Measurements from ENCODE around the gene DENR. TPM values are rescaled to one million over a fixed set of nuclear protein-coding genes. Genes with fewer than 3 reads are reported as not detected.

The DENR gene
- total RNA-seq, 1 donor from 2014 or later = 18.2 TPM

- Histone ChIP-seq H3K4me1 (peaks cover 17% of the 10 kb centered on the region), H3K4me3 (no peak overlapping the region), H3K36me3 (no peaks in the 10 kb centered on the region), H3K27me3 (no peaks in the 10 kb centered on the region), H3K27ac (peak overlapping the region; percentile 37), H3K9me3 (no peaks in the 10 kb centered on the region)
- intact Hi-C loops (cut with DNase I) = no loop called here
- TF ChIP-seq POLR2A (IDR thresholded peaks at IDR 0.05) = no peak
- TF ChIP-seq POLR2AphosphoS5 (IDR thresholded peaks at IDR 0.05; ENCODE audit: insufficient read depth in 1 of 2, low read depth in 1 of 2) = peak in 1 of 2 donors; percentile 42
- TF ChIP-seq, protein P1, sequence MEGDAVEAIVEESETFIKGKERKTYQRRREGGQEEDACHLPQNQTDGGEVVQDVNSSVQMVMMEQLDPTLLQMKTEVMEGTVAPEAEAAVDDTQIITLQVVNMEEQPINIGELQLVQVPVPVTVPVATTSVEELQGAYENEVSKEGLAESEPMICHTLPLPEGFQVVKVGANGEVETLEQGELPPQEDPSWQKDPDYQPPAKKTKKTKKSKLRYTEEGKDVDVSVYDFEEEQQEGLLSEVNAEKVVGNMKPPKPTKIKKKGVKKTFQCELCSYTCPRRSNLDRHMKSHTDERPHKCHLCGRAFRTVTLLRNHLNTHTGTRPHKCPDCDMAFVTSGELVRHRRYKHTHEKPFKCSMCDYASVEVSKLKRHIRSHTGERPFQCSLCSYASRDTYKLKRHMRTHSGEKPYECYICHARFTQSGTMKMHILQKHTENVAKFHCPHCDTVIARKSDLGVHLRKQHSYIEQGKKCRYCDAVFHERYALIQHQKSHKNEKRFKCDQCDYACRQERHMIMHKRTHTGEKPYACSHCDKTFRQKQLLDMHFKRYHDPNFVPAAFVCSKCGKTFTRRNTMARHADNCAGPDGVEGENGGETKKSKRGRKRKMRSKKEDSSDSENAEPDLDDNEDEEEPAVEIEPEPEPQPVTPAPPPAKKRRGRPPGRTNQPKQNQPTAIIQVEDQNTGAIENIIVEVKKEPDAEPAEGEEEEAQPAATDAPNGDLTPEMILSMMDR (IDR thresholded peaks at IDR 0.05) = no peak
- no peak for DNase-seq (ENCODE audit: extremely low spot score in 2 of 2)
These were observed 31.5 kb upstream of the DENR start for GRCh38 chr12:122721057-122721545.

GRCh38 chr12:122722387-122722786 is 30.2 kb upstream of the DENR start:
- TF ChIP-seq POLR2AphosphoS5 (IDR thresholded peaks at IDR 0.05; ENCODE audit: insufficient read depth in 1 of 2, low read depth in 1 of 2) = no peak
- TF ChIP-seq POLR2A (IDR thresholded peaks at IDR 0.05) = no peak
- Histone ChIP-seq H3K4me1 (peaks cover 20% of the 10 kb centered on the region), H3K27me3 (no peaks in the 10 kb centered on the region), H3K27ac (no peak overlapping the region), H3K4me3 (no peak overlapping the region), H3K9me3 (no peaks in the 10 kb centered on the region), H3K36me3 (no peaks in the 10 kb centered on the region)
- no peak for DNase-seq (ENCODE audit: extremely low spot score in 2 of 2)
- intact Hi-C loops (cut with DNase I) = no loop called here

DNA sequence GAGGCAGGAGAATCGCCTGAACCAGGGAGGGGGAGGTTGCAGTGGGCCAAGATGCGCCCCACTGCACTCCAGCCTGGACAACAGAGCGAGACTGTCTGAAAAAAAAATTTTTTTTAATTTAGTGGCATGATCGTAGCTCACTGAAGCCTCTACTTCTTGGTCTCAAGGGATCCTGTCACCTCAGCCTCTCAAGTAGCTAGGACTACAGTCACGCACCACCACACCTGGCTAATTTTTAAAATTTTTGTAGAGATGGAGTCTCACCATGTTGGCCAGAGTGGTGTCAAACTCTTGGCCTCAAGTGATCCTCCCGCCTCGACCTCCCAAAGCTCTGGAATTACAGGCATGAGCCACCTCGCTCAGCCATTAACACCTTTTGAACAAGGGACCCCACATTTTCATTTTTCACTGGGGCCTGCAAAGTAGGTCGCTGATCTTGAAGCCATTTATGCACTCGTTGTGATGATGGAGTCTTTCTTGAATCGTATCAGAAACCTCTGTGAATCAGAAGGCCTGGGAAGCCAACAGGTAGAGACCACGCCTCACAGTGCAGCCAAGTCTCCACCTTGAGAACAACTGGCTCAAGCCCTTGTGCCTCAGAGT is 27.9 kb upstream of the DENR start:
- H3K27ac ChIP-seq = no peak overlapping the region
- peaks cover 20% of the 10 kb centered on the region for H3K4me1 ChIP-seq
- H3K9me3 ChIP-seq = no peaks in the 10 kb centered on the region
- TF ChIP-seq POLR2AphosphoS5 (IDR thresholded peaks at IDR 0.05; ENCODE audit: insufficient read depth in 1 of 2, low read depth in 1 of 2) (no peak), POLR2A (IDR thresholded peaks at IDR 0.05) (no peak)
- TF ChIP-seq, protein P1 (IDR thresholded peaks at IDR 0.05) = no peak
- no peaks in the 10 kb centered on the region for H3K36me3 ChIP-seq
- no peak for DNase-seq (ENCODE audit: extremely low spot score in 2 of 2)
- no peaks in the 10 kb centered on the region for H3K27me3 ChIP-seq
- intact Hi-C loops (cut with DNase I) = no loop called here
- H3K4me3 ChIP-seq = no peak overlapping the region

DNA sequence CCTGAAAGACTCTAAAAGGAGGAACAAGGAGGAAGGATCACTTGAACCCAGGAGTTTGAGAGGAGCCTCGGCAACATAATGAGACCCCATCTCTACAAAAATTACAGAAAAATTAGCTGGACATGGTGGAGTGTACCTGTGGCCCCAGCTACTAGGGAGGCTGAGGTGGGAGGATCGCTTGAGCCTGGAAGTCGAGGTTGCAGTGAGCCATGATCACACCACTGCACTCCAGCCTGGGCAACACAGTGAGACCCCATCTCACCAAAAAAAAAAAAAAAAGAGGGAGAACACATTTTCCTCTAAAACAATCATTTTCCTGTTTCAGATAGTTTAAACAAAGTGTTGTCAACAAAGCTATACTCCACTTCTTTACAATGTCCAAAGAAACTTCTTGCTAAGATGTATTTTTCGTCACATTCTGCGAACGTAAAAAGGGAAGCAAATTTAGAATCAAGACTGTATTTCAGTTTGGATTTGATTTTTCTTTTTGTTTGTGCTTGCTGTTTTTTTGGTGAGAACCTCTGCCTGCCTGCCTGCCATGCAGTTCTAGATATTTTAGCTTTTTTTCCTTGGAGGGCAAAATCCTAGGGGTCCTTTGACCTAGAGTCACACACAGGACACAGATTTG is 27.1 kb upstream of the DENR start:
- TF ChIP-seq, protein P1 (IDR thresholded peaks at IDR 0.05) = no peak
- no peak for TF ChIP-seq POLR2A (IDR thresholded peaks at IDR 0.05)
- TF ChIP-seq POLR2AphosphoS5 (IDR thresholded peaks at IDR 0.05; ENCODE audit: insufficient read depth in 1 of 2, low read depth in 1 of 2) = no peak
- Histone ChIP-seq H3K4me1 (peaks cover 13% of the 10 kb centered on the region), H3K9me3 (no peaks in the 10 kb centered on the region), H3K36me3 (no peaks in the 10 kb centered on the region), H3K27me3 (no peaks in the 10 kb centered on the region), H3K4me3 (no peak overlapping the region), H3K27ac (no peak overlapping the region)
- intact Hi-C loops (cut with DNase I) = no loop called here
- no peak for DNase-seq (ENCODE audit: extremely low spot score in 2 of 2)

DNA sequence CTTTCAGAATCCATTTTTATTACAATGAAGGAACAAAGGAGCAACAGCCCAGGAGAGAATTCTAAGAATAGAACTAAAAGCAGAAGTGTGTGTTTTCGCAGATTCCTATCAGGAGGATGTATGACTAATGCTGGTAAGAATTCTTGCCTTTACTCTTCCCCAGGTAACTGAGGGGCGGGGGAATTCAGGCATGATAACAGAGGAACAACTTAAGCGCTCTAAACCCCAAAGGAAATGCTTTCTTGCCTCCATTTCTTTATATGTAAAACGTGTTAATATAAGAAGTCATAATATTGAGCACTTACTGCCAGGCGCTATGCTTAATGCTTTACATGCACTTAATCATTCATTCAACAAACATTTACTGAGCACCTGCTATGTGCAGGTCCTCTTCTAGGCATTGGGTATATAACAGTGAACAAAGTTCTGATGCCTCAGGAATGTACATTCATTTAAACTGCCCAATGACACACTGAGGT is 26.5 kb upstream of the DENR start:
- TF ChIP-seq POLR2A (IDR thresholded peaks at IDR 0.05) (no peak), POLR2AphosphoS5 (IDR thresholded peaks at IDR 0.05; ENCODE audit: insufficient read depth in 1 of 2, low read depth in 1 of 2) (no peak)
- TF ChIP-seq, protein P1 (IDR thresholded peaks at IDR 0.05) = no peak
- intact Hi-C loops (cut with DNase I) = no loop called here
- Histone ChIP-seq H3K27me3 (no peaks in the 10 kb centered on the region), H3K4me3 (no peak overlapping the region), H3K4me1 (peaks cover 9% of the 10 kb centered on the region), H3K27ac (no peak overlapping the region), H3K9me3 (no peaks in the 10 kb centered on the region), H3K36me3 (no peaks in the 10 kb centered on the region)
- DNase-seq (ENCODE audit: extremely low spot score in 2 of 2) = no peak

Data from vagina (tissue), 2 donors.